ES-I3 (cell line): ENCODE results near the gene NKX6-2.
"Not testable (repeated sequence)": the region's sequence is repeated elsewhere in the genome, so short reads cannot be mapped to it uniquely, and the experiment has no call there.

ENCODE experiments used
- H3K36me3 ChIP-seq: 2 replicates; pipeline ENCODE4 v1.6.1; 2013; ENCODE audit warnings: mild to moderate bottlenecking, low read length, control low read depth, moderate library complexity; ENCODE audit not compliant: insufficient read depth
- H3K4me1 ChIP-seq: 2 replicates; pipeline ENCODE4 v1.6.1; 2013; ENCODE audit warnings: mild to moderate bottlenecking, control low read depth, low read length; ENCODE audit not compliant: insufficient read depth
- H3K9ac ChIP-seq: 2 replicates; pipeline ENCODE4 v1.6.1; 2013; ENCODE audit warnings: low read depth, mild to moderate bottlenecking, low read length, moderate library complexity
- H3K9me3 ChIP-seq: 2 replicates; pipeline ENCODE4 v1.6.1; 2013; ENCODE audit warnings: mild to moderate bottlenecking, low read length, moderate library complexity; ENCODE audit not compliant: control insufficient read depth, insufficient read depth

Gene NKX6-2

GRCh38 chr10:132785723-132786475 lies at the start of gene NKX6-2:
NKX6-2 (minus strand) TSS chr10:132786147; CDS start chr10:132785948, 199 bp downstream.
- Histone ChIP-seq H3K9me3 (no peaks in the 10 kb centered on the region), H3K4me1 (peaks cover 11% of the 10 kb centered on the region), H3K36me3 (no peaks in the 10 kb centered on the region), H3K9ac (peak within 1 kb of the TSS; percentile 24; the same call in 1 of the 2 replicates)

- Histone ChIP-seq H3K9me3 (no peaks in the 10 kb centered on the region), H3K4me1 (no peaks in the 10 kb centered on the region), H3K36me3 (no peaks in the 10 kb centered on the region), H3K9ac (no peak overlapping the region)
Measured at GRCh38 chr10:132834891-132835847, 49.2 kb upstream of the NKX6-2 start.

- H3K9ac ChIP-seq: no peak overlapping the region
- H3K4me1 ChIP-seq: no peaks in the 10 kb centered on the region
- H3K36me3 ChIP-seq: no peaks in the 10 kb centered on the region
- no peaks in the 10 kb centered on the region for H3K9me3 ChIP-seq
Measured at GRCh38 chr10:132834311-132834761, 48.4 kb upstream of the NKX6-2 start.

- no peaks in the 10 kb centered on the region for H3K9me3 ChIP-seq
- no peaks in the 10 kb centered on the region for H3K4me1 ChIP-seq
- no peak overlapping the region for H3K9ac ChIP-seq
- no peaks in the 10 kb centered on the region for H3K36me3 ChIP-seq
Measured at GRCh38 chr10:132833421-132834111, 47.6 kb upstream of the NKX6-2 start.

- no peak overlapping the region for H3K9ac ChIP-seq
- H3K36me3 ChIP-seq: no peaks in the 10 kb centered on the region
- no peaks in the 10 kb centered on the region for H3K9me3 ChIP-seq
- H3K4me1 ChIP-seq: no peaks in the 10 kb centered on the region
Measured at GRCh38 chr10:132832186-132832969, 46.4 kb upstream of the NKX6-2 start.

- no peaks in the 10 kb centered on the region for H3K36me3 ChIP-seq
- no peak overlapping the region for H3K9ac ChIP-seq
- no peaks in the 10 kb centered on the region for H3K4me1 ChIP-seq
- no peaks in the 10 kb centered on the region; the same call in 1 of the 2 replicates for H3K9me3 ChIP-seq
Measured at GRCh38 chr10:132829403-132829802, 43.5 kb upstream of the NKX6-2 start.

GRCh38 chr10:132828681-132829080 lies 42.7 kb upstream of the NKX6-2 start:
- Histone ChIP-seq H3K9me3 (no peaks in the 10 kb centered on the region; the same call in 1 of the 2 replicates), H3K4me1 (no peaks in the 10 kb centered on the region), H3K36me3 (no peaks in the 10 kb centered on the region), H3K9ac (no peak overlapping the region)

GRCh38 chr10:132827861-132828539 lies 42.1 kb upstream of the NKX6-2 start:
- no peaks in the 10 kb centered on the region; the same call in 1 of the 2 replicates for H3K9me3 ChIP-seq
- no peaks in the 10 kb centered on the region for H3K36me3 ChIP-seq
- no peak overlapping the region for H3K9ac ChIP-seq
- H3K4me1 ChIP-seq: no peaks in the 10 kb centered on the region

GRCh38 chr10:132827423-132827789 lies 41.5 kb upstream of the NKX6-2 start:
- Histone ChIP-seq H3K9me3 (no peaks in the 10 kb centered on the region; the same call in 1 of the 2 replicates), H3K36me3 (no peaks in the 10 kb centered on the region), H3K4me1 (no peaks in the 10 kb centered on the region), H3K9ac (no peak overlapping the region)

GRCh38 chr10:132826524-132827422 lies 40.8 kb upstream of the NKX6-2 start:
- Histone ChIP-seq H3K4me1 (no peaks in the 10 kb centered on the region), H3K9ac (no peak overlapping the region), H3K36me3 (no peaks in the 10 kb centered on the region), H3K9me3 (no peaks in the 10 kb centered on the region; the same call in 1 of the 2 replicates)

GRCh38 chr10:132825783-132826523 lies 40.0 kb upstream of the NKX6-2 start:
- H3K4me1 ChIP-seq, H3K36me3 ChIP-seq, H3K9me3 ChIP-seq, H3K9ac ChIP-seq: not testable (repeated sequence)

- Histone ChIP-seq H3K36me3 (no peaks in the 10 kb centered on the region), H3K4me1 (no peaks in the 10 kb centered on the region), H3K9me3 (no peaks in the 10 kb centered on the region; the same call in 1 of the 2 replicates), H3K9ac (no peak overlapping the region)
Measured at GRCh38 chr10:132820056-132820455, 34.1 kb upstream of the NKX6-2 start.
